GM21526 (cell line): Measurements from ENCODE around the gene CXADR.

Experiments
- ATAC-seq: cut with Tn5 transposase; IDR thresholded peaks from one replicate; pipeline ENCODE4 v1.9.1; 2021; ENCODE audit warnings: moderate library complexity; ENCODE audit not compliant: unreplicated experiment, low FRiP score

The CXADR gene

DNA sequence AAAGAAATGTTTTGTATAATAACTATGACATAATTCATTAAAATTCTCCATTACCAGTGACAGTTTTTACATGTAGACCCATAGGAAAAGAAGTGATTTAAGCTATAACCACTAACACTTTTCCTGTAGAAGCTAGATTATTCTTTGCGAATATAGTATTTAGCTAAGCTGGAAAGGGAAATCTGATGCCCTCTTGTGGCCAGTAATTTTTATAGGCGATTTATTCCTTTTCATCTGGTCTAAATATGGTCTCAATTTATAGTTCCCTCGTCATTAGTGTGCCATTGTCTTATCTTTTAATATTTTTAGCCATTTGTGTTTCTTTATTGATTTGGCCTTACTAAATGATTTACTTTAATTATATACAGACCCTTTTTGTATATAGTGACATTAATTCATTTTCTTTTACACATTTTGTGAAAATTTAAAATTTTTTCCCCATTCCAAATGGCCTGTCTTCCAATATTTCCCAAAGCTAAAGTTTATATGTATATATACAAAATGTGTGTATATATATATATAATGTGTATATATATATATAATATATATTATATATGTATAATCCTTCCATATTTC, 73.1 kb downstream of the CXADR start:
- ATAC-seq, result no peak

DNA sequence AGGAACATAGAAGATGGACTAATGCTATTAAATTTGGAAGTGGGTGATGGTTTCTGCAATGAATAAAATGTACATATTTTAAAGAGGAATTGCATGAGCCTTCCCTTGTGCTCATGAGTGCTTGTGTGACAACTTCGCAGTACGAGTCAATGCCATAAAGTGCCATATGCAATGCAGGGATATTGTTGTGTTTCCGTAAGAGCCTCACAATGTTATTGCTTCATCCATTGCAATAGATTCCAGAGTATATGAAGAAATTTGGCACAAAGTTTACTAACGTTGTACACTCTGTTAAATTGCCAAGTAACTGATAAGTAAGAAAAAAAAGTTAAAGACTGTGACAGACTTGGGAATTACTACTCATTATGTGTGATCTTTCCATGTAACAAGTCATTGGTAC, 77.6 kb downstream of the CXADR start:
- ATAC-seq, result no peak

DNA sequence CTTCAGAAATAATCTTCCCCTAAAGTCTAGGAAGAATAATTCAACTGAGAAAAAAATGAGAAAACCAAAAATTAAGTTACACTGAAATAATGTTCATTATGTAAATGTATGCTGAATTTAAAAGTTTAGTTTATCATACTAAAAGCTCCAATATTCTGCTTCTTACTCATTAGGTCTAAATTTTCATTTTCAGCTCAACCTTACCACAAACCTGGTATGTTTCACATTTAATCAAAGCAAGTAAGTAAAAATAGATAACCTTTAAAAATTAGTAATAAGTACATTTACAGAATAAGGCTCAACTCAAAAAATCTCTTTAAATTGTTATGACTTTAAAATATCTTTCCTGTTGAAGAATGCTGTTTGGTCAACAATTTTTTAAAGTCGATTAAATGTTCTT, 84.8 kb downstream of the CXADR start:
- ATAC-seq, result no peak

DNA sequence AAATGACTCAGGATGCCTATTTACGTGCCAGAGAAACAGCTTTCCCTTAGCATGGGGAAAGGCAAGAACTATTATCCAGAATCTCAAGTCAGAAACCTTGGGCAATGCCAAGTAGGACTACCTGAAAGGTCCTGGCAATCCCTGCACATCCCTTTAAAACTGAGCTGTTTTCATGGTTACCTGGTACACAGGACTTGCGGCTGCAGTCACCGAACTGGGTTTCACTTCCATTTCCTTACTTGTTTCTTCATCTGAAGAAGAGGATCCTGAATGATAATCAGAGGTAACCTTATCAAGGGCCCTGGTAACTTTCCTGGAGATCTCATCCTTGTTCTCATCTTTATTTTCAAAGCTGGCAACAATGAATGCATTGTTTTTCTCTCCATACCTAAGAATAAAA, 85.6 kb downstream of the CXADR start:
- peak; percentile 80 for ATAC-seq

DNA sequence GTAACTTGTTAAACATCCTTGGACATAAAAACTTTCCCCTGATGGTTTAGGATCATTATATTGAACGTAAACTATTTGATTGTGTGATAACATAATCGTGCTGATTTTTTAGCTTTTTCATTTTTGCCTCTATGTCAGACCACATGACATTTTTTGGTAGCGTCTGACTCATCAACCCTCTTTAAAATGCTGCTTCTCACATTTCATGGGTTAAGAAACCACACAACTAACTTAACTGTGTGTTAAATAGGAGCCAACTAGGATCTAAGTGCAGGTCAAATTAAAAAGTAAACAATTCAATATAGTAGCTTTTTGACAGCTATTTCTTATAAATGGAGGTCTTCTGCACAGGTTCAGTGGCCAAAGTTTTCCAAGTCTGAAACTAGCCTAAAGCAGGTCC, 90.0 kb downstream of the CXADR start:
- ATAC-seq, result no peak

DNA sequence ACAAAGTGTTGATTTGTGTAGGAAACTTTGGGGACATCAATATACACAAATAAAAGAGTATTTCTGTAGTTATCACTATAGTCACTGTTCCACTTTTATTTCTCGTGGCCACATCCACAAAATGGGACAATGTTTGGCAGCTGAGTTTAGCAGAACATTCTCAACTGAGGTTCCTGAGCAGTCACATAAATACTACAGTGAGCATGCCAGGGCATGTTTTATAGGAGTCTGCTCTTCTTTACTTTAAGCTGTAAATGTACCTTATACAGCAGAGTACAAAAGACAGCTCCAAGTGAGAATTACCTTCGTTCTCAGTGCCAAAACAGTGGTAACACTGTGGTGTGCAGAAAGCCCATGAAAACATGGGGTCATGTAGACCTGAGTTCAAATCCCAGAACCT, 94.8 kb downstream of the CXADR start:
- ATAC-seq, result no peak

DNA sequence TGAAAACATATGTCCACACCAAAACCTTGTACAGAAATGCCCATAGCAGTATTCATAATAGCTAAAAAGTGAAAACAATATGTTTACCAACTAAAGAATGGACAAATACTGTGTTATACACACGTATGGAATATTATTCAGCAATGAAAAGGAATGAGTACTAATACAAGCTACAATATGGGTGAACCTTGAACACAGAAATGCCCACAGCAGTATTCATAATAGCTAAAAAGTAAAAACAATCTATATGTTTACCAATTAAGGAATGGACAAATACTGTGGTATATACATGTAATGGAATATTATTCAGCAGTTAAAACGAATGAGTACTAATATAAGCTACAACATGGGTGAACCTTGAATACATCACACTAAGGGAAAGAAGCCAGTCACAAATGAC, 96.8 kb downstream of the CXADR start:
- ATAC-seq, result no peak

DNA sequence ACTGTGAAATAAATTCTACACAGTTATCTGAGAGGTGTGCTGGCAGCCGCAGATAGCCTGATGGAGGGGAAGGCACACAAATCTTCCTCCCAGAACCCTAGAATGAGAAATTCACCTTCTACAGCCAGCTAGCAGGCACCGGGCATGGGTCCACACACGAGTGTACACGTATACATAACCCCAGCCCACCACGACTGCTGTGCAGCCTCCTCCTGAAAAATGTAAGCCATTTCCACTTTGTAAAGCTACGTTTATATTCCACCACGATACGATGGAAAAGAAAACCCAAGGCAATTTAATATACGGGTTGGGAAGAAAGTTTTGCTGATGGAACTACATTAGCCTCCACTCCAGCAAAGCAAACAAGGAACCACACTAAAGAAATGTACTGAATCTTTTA, 98.1 kb downstream of the CXADR start:
- ATAC-seq, result no peak

DNA sequence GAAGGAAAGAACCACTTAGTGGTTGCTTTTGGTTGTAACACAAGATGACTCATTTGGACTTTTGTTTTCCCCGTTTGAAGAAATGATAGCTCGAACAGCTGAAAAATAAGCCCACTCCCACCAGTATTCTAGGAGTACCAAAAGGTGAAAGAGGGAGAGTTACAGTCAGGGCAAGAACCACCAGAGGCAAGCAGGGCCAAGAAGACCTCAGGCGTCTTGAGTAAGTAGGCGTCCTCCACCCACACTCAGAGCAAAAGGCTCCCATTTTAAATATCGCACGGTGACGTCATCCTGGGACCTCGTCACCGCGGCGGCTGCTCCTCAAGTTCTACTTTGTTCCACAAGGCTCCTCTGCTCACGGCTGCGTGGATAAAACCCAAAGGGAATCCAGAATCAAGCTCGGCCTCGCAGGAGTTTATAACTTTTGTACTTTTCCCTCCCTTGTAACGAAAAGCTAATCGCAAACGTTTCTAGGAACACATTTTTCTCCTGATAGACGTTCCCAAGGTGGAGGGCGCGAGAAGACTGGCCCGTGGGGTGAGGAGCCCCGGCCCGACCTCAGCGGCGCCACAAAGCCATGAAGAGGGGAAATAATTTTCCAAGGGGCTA, 98.7 kb downstream of the CXADR start:
- ATAC-seq, result peak; percentile 76

DNA sequence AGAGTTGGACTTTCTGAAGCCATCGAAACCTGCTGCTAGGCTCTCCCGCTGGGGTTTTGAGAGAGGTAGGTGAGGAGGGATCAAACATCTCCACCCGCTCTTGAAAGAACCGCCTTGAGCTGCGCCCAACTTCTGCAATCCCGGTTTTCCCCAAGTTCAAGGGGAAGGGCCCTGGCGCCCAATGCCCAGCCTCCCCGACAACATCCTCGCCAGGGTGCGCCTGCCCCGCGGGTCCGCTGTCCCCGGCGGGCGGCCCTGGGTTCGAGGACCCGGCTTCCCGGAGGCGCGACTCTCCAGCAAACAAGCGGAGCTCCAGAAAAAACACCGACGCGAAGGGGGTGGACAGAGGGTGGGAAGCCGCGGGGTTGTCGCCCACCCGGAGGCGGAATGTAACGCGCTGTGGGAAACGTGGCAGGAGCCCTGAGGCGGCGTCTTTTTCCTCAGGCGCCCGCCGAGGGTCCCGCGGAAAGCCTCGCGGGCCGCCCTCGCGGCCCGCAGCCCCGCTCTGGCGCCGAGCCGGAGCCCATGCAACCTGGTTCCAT, 99.3 kb downstream of the CXADR start:
- ATAC-seq, result peak; percentile 8

DNA sequence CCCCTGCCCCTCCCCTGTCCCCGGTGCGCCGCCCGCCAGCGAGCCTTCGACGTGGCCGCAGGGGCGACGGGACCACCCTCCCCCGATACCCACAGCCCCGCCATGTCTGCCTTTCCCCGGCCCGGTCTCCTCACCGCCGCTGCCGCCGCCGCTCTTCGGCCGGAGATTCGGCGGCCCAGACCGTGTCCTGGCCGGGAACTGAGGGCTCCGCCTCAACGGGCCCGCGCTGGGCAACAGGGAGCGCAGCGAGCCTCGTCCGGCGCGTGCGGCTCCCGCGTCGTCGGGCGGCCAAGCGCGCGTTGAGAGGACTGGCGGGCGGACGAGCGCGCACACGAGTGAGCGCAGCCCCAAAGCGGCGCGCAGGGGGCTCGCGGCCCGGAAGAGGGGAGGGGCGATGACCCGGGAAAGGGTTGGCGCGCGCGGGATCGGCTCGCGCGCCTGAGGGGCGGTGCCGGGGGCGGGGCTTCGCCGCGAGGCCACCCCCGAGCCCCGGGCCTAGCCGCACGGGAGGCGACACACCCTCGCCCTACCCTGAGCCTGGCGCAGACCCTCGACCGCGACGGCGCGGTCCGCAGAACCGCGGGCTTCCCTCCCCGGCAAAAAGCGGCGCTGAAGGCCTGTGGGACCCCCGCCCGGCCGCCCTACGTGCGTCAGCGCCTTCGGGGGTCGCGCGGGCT, 99.9 kb downstream of the CXADR start, which contains the start of gene BTG3:
Gene BTG3, minus strand, starts transcription at position 337 of the 677 bp plus-strand sequence. CDS start 3,757 bp downstream, outside the sequence.
- peak; percentile 75 for ATAC-seq

DNA sequence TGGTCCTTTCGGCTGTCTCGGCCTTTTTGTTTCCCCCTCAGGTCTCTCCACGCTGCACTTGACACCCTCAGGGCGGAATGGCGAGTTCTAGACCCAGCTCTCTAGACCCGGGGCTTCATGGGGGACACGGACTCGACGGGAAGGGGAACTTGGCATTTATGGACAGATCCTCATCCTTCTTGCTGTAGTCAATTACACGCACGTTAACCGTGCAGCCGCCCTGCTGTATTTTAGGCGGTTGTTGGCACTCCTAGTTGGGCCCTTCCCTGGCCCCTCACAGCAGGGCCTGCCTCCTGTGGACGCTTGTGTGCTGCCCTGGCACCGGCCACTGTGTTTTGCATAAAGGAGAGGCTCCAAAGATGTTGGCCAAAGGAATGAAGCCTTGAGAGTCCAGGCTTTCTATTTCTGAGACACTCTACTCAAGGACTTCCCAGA, 100.4 kb downstream of the CXADR start:
- peak; percentile 0 for ATAC-seq

DNA sequence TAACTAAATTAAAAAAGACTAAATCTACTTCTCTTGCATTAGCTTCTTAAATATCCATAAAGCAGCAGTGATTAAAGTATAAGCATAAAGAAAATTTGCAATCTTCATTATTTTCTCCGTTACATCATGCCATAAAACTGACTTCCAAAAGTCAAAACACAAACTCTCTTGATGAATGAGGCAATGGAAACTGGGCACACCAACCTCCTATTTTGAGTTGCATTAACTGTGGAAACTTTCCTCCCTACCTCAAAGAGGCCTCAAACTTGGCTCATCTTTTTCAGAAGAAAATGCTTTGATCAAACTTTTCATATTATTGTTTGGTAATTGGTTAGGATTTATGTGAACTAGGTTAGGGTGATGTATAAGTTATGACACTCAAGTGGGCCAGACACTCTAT, 104.0 kb downstream of the CXADR start:
- no peak for ATAC-seq

DNA sequence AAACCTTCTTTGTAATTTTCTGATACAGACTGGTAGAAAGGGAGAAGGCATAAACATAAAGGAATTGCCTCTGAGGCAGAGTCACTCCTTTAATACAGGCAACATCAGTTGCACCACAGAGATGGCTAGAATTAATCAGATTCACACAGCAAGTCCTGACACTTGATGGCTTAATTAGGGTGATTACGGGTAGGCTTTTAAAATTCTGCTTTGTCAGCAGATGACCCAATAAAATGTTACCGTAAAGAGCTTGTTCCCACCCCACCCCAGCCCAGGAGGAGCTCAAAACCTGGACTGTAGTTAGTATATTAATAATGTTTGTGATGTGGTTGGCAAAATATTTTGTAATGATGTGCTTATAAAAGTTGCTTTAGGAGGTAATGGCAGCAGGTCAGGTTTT, 109.2 kb downstream of the CXADR start:
- no peak for ATAC-seq

DNA sequence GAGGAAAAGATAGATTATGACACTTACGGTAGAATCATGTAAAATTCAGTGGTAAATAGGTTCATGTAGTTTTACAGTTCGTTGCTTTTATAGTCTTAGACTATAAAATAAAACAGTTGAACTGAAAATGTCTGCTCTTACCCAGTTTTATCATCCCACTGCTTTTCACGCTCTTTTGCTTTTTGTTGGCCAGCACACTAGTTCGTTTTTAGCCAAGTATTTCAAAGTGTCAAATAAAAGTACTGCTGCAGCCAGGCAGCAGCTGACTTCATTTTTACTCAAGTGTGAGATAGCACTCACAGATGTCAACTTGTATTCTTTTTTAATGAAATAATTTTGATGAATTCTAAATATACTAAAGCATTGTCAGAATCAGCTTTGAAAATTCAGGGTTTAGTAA, 118.4 kb downstream of the CXADR start:
- no peak for ATAC-seq

DNA sequence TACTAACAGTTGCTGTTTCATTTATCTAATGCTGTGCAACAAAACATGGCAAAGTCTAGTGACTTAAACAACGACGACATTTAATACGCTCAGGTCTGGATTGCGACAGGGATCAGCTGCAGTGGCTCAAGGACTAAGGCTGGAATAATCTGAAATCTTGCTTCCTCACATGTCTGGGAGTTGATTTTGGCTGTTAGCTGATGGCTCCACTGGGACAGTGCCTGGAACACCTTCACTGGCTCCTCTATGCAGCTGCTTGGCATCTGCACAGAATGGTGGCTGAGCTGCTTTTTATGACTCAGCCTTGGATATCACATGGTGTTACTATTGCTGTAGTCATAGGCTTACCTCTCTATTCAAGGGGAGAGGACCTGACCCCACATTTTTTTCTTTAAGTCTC, 123.9 kb downstream of the CXADR start:
- ATAC-seq, result no peak

DNA sequence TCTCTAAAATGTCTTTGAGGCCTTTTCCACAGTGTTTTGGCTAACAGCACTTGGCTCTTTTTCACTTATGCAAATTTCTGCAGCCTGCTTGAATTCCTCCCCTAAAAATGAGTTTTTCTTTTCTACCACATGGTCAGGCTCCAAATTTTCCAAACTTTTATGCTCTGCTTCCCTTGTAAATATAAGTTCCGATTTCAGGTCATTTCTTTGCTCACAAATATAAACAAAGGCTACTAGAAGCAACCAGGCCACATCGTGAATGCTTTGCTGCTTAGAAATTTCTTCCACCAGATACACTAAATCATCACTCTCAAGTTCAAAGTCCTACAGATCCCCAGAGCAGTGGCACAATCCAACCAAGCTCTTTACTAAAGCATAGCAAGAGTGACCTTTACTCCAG, 128.0 kb downstream of the CXADR start:
- ATAC-seq, result no peak
